Measurements from ENCODE around the gene RNPS1. TPM values are rescaled to one million over a fixed set of nuclear protein-coding genes. Genes with fewer than 3 reads are reported as not detected.
A peak's percentile ranks its signal among the peaks of the same experiment; 100 is the strongest.

The RNPS1 gene
- total and polyA plus RNA-seq, 9 of the 15 experiments (the other 6 are each of a cell fraction or from before 2014, with no cell fraction given) = 44.9 to 338 (median 202) TPM

DNA sequence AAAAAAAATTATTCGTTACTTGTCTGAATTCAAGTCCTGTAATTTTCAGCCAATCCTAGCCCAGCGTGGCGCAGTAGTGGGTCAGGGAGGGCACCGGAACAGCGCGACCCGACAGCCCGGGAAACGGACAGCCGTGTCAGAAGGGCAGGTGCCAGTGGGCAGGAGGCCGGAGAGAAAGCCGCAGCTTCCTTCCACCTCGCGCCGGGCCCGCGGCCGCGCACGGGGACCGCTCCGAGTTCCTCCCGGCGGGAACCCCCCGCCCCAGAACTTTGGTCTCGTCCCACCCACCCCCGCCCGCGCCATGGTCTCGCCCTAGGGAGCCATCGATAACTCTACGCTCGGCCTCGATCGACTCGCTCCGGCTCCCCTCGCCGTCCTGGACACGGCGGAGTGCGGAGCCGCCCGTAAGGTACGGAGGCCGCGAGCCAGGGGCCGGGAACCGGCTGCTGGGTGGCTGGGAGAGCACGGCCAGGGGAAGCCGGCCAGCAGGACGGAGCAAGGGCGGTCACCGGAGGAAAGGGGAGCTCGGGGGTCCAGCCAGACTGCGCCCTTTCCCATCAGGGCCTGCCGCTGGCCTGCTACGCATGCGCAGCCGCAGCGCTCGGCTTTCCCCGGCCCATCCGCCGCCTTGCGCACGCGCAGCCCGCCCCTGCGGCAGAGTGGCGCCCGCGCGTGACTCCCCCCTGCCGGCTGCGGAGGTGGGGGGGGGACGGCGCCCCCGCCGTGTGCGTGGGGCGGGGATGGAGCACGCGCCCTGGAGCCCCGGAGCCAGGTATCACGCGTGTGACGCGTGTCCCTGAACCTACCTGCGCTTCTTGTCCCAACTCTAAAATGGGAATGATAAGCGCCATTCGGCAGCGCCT is 62.6 kb downstream of the RNPS1 start, which contains the start of gene MLST8 (continued):
- TF ChIP-seq SFPQ (IDR thresholded peaks at IDR 0.05; ENCODE audit: low read depth, low read length) (no peak), IFI16 (CRISPR knock-in tag; IDR thresholded peaks at IDR 0.05) (no peak), SAFB2 (IDR thresholded peaks at IDR 0.05; ENCODE audit: borderline replicate concordance, low read depth, low read length, severe bottlenecking) (no peak), ZEB2 (IDR thresholded peaks at IDR 0.05) (no peak), TOE1 (IDR thresholded peaks at IDR 0.05; ENCODE audit: borderline replicate concordance) (peak; percentile 74), TOE1 (CRISPR knock-in tag; IDR thresholded peaks at IDR 0.05; ENCODE audit: borderline replicate concordance, low read depth) (no peak), ZNF274 (IDR thresholded peaks at IDR 0.05; ENCODE audit: borderline replicate concordance, low read depth, low read length) (no peak; the same call in 1 of the 2 replicates), ZMIZ1 (IDR thresholded peaks at IDR 0.05; ENCODE audit: low read depth in 2 of 2, low read length in 2 of 2) (peak; percentile 8 to 95; a peak in 2 of 4 replicates), ZNF311 (CRISPR knock-in tag; IDR thresholded peaks at IDR 0.05) (no peak), CBX2 (IDR thresholded peaks at IDR 0.05; ENCODE audit: insufficient read depth, low read length, poor library complexity, severe bottlenecking) (no peak), ZNF347 (CRISPR knock-in tag; IDR thresholded peaks at IDR 0.05; ENCODE audit: low read depth) (no peak), NUFIP1 (IDR thresholded peaks at IDR 0.05; ENCODE audit: partially characterized antibody) (no peak), HLTF (IDR thresholded peaks at IDR 0.05) (no peak), SUPT5H (IDR thresholded peaks at IDR 0.05) (peak; percentile 95), ZFP1 (CRISPR knock-in tag; IDR thresholded peaks at IDR 0.05) (no peak), CBX5 (IDR thresholded peaks at IDR 0.05; ENCODE audit: borderline replicate concordance, low read depth) (no peak)
- TF ChIP-seq, protein P1, sequence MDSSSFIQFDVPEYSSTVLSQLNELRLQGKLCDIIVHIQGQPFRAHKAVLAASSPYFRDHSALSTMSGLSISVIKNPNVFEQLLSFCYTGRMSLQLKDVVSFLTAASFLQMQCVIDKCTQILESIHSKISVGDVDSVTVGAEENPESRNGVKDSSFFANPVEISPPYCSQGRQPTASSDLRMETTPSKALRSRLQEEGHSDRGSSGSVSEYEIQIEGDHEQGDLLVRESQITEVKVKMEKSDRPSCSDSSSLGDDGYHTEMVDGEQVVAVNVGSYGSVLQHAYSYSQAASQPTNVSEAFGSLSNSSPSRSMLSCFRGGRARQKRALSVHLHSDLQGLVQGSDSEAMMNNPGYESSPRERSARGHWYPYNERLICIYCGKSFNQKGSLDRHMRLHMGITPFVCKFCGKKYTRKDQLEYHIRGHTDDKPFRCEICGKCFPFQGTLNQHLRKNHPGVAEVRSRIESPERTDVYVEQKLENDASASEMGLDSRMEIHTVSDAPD (CRISPR knock-in tag; IDR thresholded peaks at IDR 0.05) = no peak

Measured in K562 (cell line).